Activated CD4-positive, alpha-beta T cell treated with anti-CD3 and anti-CD28 coated beads, Interleukin-2, amount 50 U/mL, for 16 hours (primary cell): ENCODE results near the gene SYNE4.
"Not testable (repeated sequence)": the region's sequence is repeated elsewhere in the genome, so short reads cannot be mapped to it uniquely, and the experiment has no call there.

Experiments used
- DNase-seq: peaks from one replicate; pipeline ENCODE4 v3.0.0-alpha.2; 2020

The SYNE4 gene, protein sequence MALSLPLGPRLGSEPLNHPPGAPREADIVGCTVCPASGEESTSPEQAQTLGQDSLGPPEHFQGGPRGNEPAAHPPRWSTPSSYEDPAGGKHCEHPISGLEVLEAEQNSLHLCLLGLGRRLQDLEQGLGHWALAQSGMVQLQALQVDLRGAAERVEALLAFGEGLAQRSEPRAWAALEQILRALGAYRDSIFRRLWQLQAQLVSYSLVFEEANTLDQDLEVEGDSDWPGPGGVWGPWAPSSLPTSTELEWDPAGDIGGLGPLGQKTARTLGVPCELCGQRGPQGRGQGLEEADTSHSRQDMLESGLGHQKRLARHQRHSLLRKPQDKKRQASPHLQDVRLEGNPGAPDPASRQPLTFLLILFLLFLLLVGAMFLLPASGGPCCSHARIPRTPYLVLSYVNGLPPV

DNA sequence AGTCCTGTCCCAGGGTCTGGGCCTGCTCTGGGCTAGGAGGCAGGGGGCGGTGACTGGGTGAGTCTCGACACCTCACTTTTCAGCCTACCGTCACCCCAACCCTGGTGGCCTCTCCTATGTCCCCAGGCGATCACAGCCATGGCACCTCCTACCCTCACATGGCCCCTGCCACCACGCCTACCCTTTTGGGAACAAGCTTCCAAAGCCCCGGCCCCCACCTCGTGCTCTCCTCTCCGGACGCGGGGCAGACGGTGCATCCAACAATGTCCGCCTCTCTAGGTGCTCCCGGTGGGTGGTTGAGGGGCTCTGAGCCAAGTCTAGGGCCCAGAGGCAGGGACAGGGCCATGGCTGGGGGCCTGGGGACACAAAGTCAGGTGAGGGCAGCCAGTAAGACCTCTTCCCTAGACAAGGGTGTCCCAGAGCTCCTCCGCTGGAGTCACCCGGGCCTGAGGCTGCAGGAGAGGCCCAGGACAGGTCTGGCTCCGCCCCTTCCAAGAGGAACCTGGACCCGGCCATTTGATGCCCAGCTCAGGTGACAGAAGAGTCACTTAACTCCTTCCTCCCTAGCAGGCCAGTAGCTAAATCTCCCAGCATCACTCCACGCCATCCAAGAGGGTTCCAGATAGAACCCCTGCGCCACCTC is at the start of gene SYNE4:
Gene SYNE4, minus strand, starts transcription at position 478 of the 643 bp plus-strand sequence. Its CDS starts 132 bp downstream, at position 346.
- DNase-seq: no peak

DNA sequence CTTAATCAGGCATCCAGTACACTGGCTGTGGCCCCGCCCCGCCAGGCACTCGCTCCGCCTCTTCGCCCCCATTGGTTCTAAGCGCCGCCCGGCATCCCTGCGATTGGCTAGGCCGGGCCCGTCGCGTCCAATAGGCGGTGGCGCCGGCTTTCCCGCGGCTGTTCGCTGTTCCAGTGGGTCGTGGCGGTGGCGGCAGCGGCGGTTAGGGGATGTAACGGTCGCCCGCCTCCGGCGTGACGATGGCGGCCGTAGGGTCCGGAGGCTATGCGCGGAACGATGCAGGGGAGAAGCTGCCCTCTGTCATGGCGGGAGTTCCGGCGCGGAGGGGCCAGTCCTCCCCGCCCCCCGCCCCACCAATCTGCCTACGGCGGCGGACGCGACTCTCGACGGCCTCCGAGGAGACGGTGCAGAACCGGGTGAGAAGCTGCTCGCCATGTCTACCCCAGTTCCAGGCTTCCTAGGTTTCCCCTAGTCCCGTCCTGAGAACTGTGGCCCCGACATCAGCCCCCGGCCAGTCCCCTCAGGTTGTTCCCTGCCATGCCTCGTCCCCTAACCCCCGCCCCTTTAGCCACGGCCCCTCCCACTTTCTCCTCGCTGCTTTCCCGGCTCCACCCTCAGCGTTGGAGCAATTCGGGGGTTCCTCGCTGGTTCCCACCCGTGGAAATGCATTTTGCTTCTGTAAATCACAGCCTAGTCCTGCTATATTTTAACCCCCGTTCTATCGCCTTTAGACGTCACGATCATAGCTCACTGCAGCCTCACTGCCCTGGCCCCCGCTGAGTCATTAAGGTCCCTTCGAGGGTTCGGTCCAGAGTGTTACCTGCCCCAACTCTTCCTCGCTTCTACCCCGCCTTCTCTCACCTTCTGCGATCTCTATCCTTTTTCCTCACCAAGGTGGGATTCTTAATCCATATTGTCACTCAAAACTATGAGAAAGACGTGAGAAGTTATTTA is 46.4 kb upstream of the SYNE4 start, which contains the start of gene WDR62:
Gene WDR62, plus strand, starts transcription at position 165 of the 954 bp plus-strand sequence. Its CDS starts 75 bp downstream, at position 240.
- DNase-seq: peak; percentile 95

DNA sequence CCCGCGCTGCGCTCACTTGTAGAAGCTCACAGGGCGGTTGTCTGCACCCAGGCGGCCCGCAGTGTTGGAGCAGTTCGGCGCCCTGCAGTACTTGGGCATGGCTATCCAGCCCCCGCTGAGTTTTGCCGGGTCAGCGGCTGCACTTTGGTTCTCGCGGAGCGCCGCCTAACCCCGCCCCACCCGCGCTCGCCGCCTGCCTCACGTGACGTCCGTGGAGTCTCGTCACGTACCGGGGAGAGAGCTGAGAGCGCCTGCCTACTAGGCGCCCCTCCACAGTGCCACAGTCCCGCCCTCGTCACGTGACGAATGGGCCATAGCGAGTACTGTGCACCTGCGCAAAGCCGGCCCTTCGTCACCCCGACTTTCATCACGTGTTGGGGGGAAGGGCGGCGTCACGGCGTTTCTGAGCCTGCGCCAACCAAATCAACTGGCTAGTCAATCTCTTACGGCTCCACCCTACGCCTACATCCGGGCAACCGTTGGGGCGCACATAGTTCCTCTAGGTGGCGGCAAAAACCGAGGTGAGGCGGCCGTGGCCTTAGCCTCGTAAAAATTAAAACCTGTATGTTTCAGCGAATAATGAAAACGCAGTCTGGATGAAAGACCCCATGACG is 45.6 kb upstream of the SYNE4 start, which contains the start of gene THAP8:
Gene THAP8, minus strand, starts transcription at position 167 of the 614 bp plus-strand sequence. Its CDS starts 68 bp downstream, at position 99.
- DNase-seq: peak; percentile 99

DNA sequence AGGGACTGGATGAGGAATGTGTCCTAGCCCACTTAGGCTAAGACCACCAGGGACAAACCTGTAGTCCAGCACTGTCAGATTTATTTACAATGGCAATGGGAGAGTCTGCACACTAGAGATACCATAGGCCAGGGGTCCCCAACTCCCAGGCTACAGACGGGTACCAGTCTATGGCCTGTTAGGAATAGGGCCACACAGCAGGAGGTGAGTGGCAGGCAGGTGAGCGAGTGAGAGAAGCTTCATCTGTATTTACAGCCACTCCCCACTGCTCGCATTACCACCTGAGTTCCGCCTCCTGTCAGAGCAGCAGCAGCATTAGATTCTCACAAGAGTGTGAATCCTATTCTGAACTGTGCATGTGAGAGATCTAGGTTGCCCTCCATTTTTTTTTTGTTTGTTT is 43.0 kb upstream of the SYNE4 start:
- no peak for DNase-seq

DNA sequence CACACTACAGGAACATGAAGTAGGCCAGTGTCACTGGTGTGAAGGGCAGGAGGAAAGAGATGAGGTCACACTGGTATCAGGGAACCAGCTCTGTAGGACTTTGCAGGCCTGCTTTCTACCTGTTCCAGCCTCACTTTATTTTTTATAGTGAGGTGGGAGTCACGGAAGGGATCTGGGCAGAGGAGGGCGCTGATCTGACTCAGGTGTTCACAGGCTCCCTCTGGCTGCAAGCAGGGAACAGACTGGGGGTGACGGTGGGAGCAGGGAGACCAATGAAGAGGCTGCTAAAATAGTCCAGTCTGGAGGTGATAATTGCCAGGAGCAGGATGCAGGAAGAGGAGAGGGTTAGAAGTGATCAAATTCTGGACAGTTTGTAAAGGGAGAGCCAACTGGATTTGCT is 42.6 kb upstream of the SYNE4 start:
- no peak for DNase-seq

DNA sequence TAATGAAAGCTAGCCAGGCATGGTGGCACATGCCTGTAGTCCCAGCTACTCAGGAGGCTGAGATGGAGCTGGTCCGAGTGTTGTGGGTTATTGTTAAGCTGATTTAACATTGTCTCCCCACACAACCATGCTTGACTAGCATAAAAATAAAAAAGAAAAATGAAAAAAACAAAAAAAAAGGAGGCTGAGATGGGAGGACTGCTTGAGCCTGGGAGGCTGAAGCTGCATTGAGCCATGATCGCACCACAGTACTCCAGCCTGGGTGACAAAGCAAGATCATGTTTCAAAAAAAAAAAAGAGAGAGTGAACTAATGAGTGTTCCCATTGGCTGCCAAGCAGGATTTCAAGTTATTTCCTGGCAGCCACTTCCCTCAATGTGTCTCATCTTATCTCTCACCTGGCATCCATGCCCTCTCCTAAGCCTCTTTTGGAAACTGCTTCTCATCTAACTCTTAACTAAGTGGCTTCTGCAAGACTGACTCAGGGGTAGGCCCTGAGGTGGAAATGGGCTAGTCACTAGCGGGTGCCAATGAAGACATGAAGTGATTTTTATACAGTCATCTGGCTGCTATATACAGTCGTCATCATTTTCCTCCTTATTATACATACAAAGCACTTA is 40.6 kb upstream of the SYNE4 start:
- DNase-seq: no peak

DNA sequence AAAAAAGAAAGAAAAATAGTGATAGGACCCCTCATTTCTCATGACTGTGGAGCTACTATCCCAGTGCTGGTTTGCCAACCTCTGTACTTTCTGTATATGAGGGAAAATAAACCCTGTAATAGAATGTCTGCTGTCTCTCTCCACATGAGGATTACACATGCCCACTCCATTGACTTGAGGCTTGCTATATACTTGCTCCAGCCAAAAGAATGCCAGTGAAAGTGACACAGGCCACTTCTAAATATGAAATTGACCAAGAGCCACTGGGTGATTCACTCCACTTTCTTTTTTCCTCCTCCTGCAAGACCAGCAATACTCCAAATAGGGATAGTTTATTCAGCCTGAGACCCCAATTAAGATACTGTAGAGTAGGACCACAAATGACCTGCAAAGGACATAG is 39.2 kb upstream of the SYNE4 start:
- DNase-seq: no peak

DNA sequence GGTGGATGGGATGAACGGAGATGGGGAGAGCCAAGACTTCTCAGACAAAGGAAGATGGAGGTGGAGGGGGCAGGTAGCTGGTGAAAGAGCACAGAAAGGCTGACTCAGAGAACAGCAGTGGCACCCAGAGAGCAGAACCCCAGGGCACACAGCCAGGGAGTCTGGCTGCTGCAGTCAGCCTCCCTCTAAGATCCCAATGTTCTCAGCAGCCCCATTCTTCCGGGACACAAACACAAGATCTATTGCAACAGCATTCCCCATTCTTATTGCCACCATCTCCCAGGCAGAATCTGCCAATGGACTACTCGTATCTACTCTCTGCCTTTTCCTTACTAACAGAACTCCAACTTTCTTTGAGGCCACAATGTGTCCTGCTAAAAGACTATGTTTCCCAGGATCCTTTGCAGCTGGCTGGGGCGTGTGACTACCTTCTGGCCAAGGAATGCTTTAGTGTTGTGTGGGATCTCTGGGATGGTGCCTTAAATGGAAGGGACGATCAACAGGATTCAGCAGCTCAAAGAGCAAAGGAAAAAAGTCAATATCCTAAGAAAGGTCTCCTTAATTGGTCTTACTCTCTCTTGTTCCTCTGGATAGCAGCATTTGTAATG is 37.9 kb upstream of the SYNE4 start:
- DNase-seq: no peak

DNA sequence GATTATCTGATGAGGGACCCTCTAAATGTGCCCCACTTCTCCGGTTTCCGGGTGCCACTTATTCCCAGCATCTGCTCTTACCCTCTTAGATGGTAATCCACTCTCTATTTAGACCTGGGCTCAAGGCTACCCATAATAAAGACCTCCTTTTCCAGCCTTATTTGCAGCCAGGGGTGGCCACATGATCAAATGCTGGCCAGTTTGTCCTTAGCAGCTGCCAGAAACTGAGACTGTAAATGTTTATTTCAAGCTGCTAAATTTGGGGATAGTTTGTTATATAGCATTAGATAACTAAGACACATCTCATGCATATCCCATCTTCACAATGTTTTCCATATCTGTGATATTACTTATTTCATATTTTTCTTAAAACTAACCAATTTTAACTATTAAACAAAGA is 35.3 kb upstream of the SYNE4 start:
- no peak for DNase-seq

DNA sequence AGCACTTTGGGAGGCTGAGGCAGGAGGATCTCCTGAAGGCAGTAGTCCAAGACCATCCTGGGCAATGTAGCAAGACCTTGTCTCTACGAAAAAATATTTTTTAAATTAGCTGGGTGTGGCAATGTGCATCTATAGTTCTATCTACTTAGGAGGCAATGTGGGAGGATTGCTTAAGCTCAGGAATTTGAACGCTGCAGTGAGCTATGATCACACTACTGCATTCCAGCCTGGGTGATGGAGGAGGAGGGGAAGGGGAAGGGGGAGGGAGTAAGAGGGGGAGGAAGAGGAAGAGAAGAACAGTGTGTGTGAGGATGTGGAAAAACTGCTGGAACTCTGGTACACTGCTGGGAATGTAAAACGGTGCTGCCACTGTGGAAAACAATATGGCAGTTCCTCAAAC is 33.2 kb upstream of the SYNE4 start:
- DNase-seq: no peak

DNA sequence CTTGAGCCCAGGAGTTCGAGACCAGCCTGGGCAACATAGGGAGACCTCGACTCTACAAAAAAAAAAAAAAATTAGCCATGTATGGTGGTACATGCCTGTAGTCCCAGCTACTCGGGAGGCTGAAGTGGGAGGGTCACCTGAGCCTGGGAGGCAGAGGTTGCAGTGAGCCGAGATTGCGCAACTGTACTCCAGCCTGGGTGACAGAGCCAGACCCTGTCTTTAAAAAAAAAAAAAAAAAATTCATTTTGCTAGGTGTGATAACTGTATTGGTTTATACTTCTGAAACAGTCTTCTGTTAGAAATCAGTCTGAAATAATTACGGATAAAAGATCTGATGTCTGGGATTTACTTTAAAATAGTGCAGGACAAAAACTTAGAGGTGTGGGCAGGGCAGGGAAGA is 32.5 kb upstream of the SYNE4 start:
- DNase-seq: not testable (repeated sequence)

DNA sequence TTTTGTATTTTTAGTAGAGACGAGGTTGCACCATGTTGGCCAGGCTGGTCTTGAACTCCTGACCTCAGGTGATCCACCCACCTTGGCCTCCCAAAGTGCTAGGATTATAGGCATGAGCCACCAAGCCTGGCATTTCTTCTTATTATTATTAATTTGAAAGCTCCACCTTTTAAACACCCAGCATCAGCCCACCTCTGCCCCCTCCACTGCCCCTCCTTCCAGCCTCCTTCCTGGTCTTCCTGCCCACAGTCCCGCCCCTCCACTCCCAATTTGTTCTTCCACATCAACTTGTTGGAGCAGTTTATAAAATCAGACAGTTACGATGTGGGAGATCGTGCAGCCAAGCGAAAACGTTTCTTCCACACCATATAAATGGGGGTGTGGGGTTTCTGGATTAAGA is 31.9 kb upstream of the SYNE4 start:
- DNase-seq: no peak

DNA sequence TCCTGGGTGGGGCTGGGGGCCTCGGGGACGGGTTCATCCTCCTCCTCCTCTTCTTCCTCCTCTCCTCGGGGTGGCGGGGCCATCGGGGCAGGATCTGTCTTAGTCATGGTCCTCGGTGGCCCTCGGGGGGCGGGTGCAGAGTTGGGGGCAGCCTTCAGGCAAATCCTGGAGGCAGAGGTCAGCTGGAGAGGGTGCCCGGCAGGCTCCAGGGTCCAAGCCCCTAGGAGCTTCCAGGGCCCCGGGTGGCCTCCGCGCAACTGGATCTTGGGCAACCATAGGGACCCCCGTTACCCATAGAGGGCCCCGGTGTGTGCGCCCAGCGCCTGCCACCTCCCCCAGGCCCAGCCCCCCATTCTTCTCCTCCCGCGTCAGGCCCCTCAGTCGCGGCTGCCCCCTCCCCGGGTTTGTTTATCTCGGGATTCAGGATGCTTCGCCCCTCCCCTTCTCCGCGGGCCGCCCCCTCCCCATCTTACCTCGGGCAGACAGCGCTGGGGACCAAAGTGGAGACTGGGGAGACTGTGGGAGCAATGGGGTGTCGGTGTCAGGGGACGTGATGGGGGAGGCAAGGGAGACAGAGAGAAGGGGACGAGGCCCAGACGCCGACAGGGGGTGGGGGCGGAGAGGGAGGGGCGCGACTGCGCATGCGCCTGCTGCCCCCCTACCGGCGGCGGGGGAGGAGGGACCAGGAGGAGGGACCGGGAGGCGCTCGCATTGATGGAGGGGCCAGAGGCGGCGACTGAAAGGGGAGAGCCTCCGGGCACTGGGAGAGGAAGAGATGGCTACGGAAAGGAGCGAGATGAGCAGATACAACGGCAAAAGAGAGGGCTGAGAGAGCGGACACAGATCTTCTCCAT is 23.9 kb upstream of the SYNE4 start, which contains the start of gene CLIP3:
Gene CLIP3, minus strand, starts transcription at position 623 of the 854 bp plus-strand sequence. Its CDS starts 516 bp downstream, at position 107.
- DNase-seq: peak; percentile 28

DNA sequence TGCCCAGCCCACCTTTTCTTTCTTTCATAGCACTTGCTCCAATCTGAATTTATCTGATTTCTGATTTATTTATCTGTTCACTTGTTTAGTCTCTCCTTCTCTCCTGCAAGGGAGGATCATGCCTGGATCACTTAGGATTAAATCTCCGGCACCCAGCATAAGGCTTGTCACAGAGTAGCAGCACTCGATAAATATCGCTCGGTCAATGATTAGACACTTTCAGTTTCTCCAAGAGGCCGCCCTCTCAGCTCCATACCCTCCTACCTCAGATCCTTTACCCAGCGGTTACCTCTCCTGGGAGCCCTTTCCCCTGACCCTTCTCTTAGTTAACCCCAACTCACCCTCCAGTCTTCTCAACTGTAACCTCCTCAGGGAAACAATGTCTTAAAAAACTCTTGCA is 22.7 kb upstream of the SYNE4 start:
- no peak for DNase-seq

DNA sequence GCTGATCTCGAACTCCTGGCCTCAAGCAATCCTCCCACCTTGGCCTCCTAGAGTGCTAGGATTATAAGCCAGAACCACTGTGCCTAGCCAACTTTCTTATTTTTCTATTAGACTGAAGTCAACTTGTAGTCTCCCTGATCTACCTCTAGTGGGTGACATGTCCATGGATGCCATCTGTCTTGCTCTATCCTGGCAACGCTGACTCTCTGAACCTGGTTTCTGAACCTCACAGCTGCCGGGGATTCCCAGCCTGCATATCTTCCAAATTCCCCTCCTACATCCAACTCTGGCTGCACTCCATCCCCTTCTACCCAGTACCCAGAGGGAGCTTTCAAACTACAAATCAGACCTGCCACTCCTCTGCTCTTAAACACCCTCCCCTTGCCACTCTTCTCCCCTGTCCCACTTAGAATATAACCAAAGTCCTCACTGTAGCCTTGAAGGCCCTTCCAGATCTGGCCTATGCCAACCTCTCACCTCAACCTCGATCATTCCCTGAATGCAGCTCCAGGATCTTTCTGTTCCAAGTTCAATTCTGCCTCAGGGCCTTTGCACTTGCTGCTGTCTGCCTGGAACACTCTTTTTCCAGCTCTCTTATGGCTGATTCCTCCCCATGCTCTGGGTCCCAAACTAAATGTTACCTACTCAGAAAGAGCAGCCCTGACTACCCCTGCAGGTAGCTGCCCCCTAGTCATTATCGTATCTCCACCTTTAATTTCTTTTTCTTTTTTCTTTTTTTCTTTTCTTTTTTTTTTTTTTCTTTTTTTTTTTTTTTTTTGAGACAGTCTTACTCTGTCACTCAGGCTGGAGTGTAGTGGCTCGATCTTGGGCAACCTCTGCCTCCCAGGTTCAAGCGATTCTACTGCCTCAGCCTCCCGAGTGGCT is 21.9 kb upstream of the SYNE4 start:
- no peak for DNase-seq

DNA sequence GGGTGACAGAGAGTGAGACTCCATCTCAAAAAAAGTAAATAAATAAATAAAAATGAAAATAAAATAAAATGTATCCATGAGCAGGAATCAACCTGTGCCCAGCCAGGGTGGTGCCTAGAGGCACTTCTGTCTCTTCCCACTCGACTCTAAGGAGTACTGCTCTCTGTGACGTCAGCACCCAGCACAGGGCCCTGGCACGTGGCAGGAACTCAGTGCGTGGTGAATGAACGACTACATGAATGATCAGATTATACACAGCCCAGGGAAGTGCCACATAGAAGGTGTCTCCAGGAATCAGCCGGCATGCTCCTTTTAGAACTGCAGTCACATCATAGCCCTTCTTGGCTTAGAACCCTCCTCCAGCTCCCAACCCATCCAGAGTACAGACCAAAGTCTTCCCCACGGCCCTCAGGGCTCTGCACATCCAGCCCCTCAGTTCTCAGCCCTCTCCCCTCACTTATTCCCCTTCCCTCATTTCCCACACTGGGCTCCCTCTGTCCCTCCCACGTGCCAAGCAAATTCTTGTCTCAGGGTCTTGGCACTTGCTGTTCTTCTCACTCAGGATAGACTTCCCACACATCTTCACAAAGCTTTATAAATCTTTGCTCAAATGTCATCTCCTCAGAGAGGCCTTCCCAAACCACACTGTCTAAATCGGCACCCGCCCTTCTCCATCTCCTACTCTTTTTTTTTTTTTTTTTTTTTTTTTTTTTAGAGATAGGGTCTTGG is 19.9 kb upstream of the SYNE4 start:
- DNase-seq: no peak

DNA sequence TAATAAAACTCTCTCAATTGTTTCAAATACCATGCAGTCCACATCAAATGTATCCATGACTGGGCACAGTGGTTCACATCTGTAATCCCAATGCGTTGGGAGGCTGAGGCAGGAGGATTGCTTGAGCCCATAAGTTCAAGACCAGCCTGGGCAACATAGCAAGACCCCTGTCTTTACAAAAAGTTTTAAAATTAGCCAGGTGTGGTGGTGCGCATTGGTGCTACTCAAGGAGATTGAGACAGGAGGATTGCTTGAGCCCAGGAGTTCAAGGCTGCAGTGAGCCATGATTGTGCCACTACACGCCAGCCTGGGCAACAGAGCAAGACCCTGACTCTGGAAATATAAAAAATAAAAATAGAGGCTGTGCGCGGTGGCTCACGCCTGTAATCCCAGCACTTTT is 19.1 kb upstream of the SYNE4 start:
- DNase-seq: no peak

DNA sequence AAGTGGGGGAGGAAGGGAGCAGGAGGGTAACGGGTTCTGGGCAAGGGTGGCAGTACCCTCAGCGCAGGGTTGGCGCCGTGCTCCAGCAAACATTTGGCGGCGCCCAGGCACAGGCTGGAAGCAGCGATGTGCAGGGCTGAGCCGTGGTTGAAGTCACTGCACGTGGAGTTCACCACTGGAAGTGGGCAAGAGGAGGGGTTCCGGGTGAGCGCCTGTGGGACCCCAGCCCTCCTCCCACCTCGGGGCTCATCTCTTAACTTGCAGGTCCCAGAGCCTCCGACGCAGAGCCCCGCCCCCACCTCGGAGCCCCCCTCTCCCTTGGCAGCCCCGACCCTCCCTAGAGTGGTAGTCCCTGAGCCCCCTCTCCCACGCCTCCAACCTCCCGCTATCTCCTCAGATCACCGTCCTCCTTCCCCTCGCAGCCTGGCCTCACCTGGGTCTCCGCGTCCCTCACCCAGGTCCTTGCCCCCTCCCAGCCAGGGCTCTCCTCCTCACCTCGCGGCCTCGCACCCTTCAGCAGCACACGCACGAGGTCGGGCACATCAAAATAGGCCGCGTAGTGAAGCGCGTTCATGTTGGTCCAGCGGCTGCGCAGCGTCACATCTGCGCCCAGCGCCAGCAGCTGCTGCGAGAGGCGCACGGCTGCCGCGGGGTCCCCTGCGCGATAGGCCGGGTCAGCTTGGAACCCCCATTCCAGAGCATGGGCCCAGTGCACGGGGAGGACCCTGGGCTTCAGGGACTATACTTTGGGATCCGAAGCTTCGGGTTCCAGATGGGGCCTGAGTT is 17.7 kb upstream of the SYNE4 start:
- no peak for DNase-seq
